B cell (primary cell): ENCODE data around the gene CTIF. TPM values are rescaled to one million over a fixed set of nuclear protein-coding genes. Genes with fewer than 3 reads are reported as not detected.

ENCODE experiments used
- ATAC-seq: fragments of 200-7000 bp; cut with Tn5 transposase; one replicate; pipeline ENCODE4 v1.10.0; 2021; ENCODE audit warnings: low read depth, mild to moderate bottlenecking, moderate number of reproducible peaks, moderate library complexity
- CTCF ChIA-PET: fragments of 350-600 bp; sonication (Branson Sonifier 250); formaldehyde crosslinking; loops from one replicate; lab custom pipeline; 2021; ENCODE audit warnings: antibody characterized with exemption, inconsistent platforms; lab: Charles Lee
- POLR2A ChIA-PET: fragments of 350-600 bp; sonication (Branson Sonifier 250); formaldehyde crosslinking; loops from one replicate; lab custom pipeline; 2021; ENCODE audit warnings: antibody characterized with exemption; lab: Charles Lee
- DNase-seq: peaks from one replicate; pipeline ENCODE4 v3.0.0; 2013
- H2AFZ ChIP-seq: 2 replicates; pipeline ENCODE4 v1.6.1; 2012; ENCODE audit warnings: mild to moderate bottlenecking, low read depth, low read length; ENCODE audit not compliant: insufficient read depth, poor library complexity, severe bottlenecking
- H3K27ac ChIP-seq, 2 donors: 1 replicate in 1 of 2; 2 replicates in 1 of 2; pipeline ENCODE4 v1.5.1; 2012 to 2013; ENCODE audit warnings: low read length in 2 of 2, mild to moderate bottlenecking in 2 of 2, moderate library complexity in 1 of 2
- H3K27me3 ChIP-seq, 4 experiments: fragments of 200-600 bp in 1 of 4; sonication (generic) in 1 of 4; replicated peaks in 1 of 4; 1 replicate in 2 of 4; 2 replicates in 2 of 4; pipeline versions ENCODE4 v1.6.1 to v1.7.0; 2013 to 2016; ENCODE audit warnings: low read length in 3 of 4, mild to moderate bottlenecking in 2 of 4, mixed read lengths in 1 of 4, moderate library complexity in 1 of 4; ENCODE audit not compliant: insufficient read depth in 4 of 4, control insufficient read depth in 3 of 4; ENCODE audit errors: control extremely low read depth in 1 of 4
- H3K36me3 ChIP-seq, 2 experiments: replicated peaks in 1 of 2; 1 replicate in 1 of 2; 2 replicates in 1 of 2; pipeline versions ENCODE4 v1.6.1 to v1.7.1; 2013; ENCODE audit warnings: low read length in 1 of 2; ENCODE audit not compliant: insufficient read depth in 2 of 2, control insufficient read depth in 1 of 2; ENCODE audit errors: control extremely low read depth in 1 of 2, extremely low read depth in 1 of 2
- H3K4me1 ChIP-seq, 2 donors: fragments of 200-600 bp in 1 of 2; sonication (generic) in 1 of 2; 1 replicate in 1 of 2; 2 replicates in 1 of 2; pipeline versions ENCODE4 v1.5.1 to v1.6.1; 2013 to 2017; ENCODE audit warnings: low read length in 2 of 2; ENCODE audit not compliant: control insufficient read depth in 2 of 2, insufficient read depth in 2 of 2
- H3K4me2 ChIP-seq: replicated peaks from 2 replicates; pipeline ENCODE3; 2012; ENCODE audit warnings: mild to moderate bottlenecking, low read depth, low read length; ENCODE audit not compliant: poor library complexity, severe bottlenecking
- H3K4me3 ChIP-seq, 5 experiments: fragments of 200-600 bp in 1 of 5; sonication (generic) in 1 of 5; 1 replicate in 3 of 5; 2 replicates in 2 of 5; pipeline versions ENCODE4 v1.5.1 to v1.7.0; 2011 to 2016; ENCODE audit warnings: low read length in 4 of 5, mild to moderate bottlenecking in 4 of 5, low read depth in 2 of 5, control low read depth in 1 of 5, moderate library complexity in 1 of 5; ENCODE audit not compliant: insufficient read depth in 1 of 5; ENCODE audit errors: control extremely low read depth in 1 of 5, extremely low read depth in 1 of 5
- H3K79me2 ChIP-seq: fragments of 200-600 bp; sonication (generic); one replicate; pipeline ENCODE4 v1.6.0; 2016; ENCODE audit warnings: low read length; ENCODE audit not compliant: control insufficient read depth, insufficient read depth
- H3K9ac ChIP-seq: fragments of 200-600 bp; sonication (generic); 2 replicates; pipeline ENCODE4 v1.6.1; 2017; ENCODE audit warnings: mild to moderate bottlenecking, low read length, moderate library complexity
- H3K9me3 ChIP-seq, 3 donors: one replicate each; pipeline versions ENCODE4 v1.6.1 to v1.7.1; 2013; ENCODE audit warnings: low read length in 2 of 3; ENCODE audit not compliant: control insufficient read depth in 2 of 3, insufficient read depth in 1 of 3; ENCODE audit errors: control extremely low read depth in 1 of 3
- H4K20me1 ChIP-seq: 2 replicates; pipeline ENCODE4 v1.6.0; 2012; ENCODE audit warnings: mild to moderate bottlenecking, low read length; ENCODE audit not compliant: insufficient read depth, control insufficient read depth, poor library complexity, severe bottlenecking
- H3K27ac Mint-ChIP-seq: one replicate; pipeline ENCODE4 v1.8.0; 2021; ENCODE audit warnings: mixed read lengths
- H3K27me3 Mint-ChIP-seq: one replicate; pipeline ENCODE4 v1.8.0; 2021; ENCODE audit warnings: mixed read lengths
- H3K4me1 Mint-ChIP-seq: one replicate; pipeline ENCODE4 v1.8.0; 2021; ENCODE audit warnings: mixed read lengths
- H3K4me3 Mint-ChIP-seq: one replicate; pipeline ENCODE4 v1.8.0; 2021; ENCODE audit warnings: mixed read lengths
- H3K9me3 Mint-ChIP-seq: one replicate; pipeline ENCODE4 v1.8.0; 2022; ENCODE audit warnings: mixed read lengths; ENCODE audit not compliant: insufficient read depth
- EZH2 ChIP-seq: IDR thresholded peaks from 2 replicates; pipeline ENCODE4 v1.6.1; 2012; ENCODE audit warnings: borderline replicate concordance, low read depth, mild to moderate bottlenecking, moderate library complexity, low read length; ENCODE audit not compliant: insufficient read depth, poor library complexity, severe bottlenecking
- WGBS: methylation state at CpG from one replicate; pipeline ENCODE4 v1.1.5; 2013; ENCODE audit warnings: missing lambda C conversion rate; ENCODE audit not compliant: insufficient coverage; 5-methylcytosine and 5-hydroxymethylcytosine counted together
- intact Hi-C: fragments of 100-400 bp; cut with micrococcal nuclease; formaldehyde crosslinking; loops from one replicate; pipeline ENCODE4 v1.10.0; 2022
- polyA plus RNA-seq: library from polyadenylated mRNA; depleted of rRNA; stranded (reverse); fragments of >200 nt; gene quantifications from 2 replicates; pipeline ENCODE4 v1.2.3, GENCODE V29; 2012
- total RNA-seq, 2 donors: library from RNA; stranded (reverse); fragments of 120-200 nt in 1 of 2; gene quantifications; 1 replicate in 1 of 2; 2 replicates in 1 of 2; pipeline versions ENCODE4 v1.2.3 to v1.2.4, GENCODE V29; 2013 to 2022
- TF ChIP-seq, protein P1 (sequence below): fragments of 200-600 bp; IDR thresholded peaks from one replicate; pipeline ENCODE4 v1.8.0; 2022; ENCODE audit warnings: antibody characterized with exemption, mild to moderate bottlenecking

The CTIF gene
- total and polyA plus RNA-seq, 2 donors (not counting 1 experiment from before 2014, with no cell fraction given): 3.6 to 16.2 TPM

DNA sequence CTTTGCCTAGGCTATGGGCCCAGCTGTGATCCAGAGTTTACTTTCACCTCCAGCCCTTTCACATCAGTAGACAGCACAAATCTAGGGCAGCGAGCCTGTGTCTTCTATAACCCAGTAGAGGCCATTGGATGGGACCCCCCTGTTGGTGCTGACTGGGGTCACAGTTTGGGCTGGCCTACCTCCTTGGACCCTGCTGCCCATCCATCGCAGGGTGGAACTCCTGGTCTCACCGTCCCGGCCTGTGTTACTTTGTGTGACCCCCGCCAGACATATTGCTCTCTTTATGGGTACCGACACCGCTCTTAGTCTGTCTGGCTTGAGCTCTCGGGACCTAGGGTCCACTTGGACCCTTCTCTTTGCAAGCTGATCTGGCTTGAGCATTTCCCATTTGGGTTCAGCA lies 157.4 kb downstream of the CTIF start:
- no peak for TF ChIP-seq EZH2
- TF ChIP-seq, protein P1, sequence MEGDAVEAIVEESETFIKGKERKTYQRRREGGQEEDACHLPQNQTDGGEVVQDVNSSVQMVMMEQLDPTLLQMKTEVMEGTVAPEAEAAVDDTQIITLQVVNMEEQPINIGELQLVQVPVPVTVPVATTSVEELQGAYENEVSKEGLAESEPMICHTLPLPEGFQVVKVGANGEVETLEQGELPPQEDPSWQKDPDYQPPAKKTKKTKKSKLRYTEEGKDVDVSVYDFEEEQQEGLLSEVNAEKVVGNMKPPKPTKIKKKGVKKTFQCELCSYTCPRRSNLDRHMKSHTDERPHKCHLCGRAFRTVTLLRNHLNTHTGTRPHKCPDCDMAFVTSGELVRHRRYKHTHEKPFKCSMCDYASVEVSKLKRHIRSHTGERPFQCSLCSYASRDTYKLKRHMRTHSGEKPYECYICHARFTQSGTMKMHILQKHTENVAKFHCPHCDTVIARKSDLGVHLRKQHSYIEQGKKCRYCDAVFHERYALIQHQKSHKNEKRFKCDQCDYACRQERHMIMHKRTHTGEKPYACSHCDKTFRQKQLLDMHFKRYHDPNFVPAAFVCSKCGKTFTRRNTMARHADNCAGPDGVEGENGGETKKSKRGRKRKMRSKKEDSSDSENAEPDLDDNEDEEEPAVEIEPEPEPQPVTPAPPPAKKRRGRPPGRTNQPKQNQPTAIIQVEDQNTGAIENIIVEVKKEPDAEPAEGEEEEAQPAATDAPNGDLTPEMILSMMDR: no peak
- no peaks in the 10 kb centered on the region for H3K27me3 ChIP-seq
- no peak overlapping the region for H3K27ac ChIP-seq
- H3K9ac ChIP-seq: no peak overlapping the region
- peaks cover 13% of the 10 kb centered on the region for H3K4me1 Mint-ChIP-seq
- H3K4me2 ChIP-seq: no peak overlapping the region
- H3K79me2 ChIP-seq: no peaks in the 10 kb centered on the region
- H3K27me3 Mint-ChIP-seq: no peaks in the 10 kb centered on the region
- H2AFZ ChIP-seq: no peak overlapping the region
- intact Hi-C loops: no loop called here
- no peak overlapping the region for H3K4me3 Mint-ChIP-seq
- H3K4me1 ChIP-seq: peaks cover 3 to 6% of the 10 kb centered on the region in 2 donors
- no peak overlapping the region for H3K27ac Mint-ChIP-seq
- no peak overlapping the region for H3K4me3 ChIP-seq
- 97% methylated on average over 8 of the region's 8 CpGs for WGBS
- ATAC-seq (no peak), DNase-seq (no peak)
- no peaks in the 10 kb centered on the region for H3K9me3 Mint-ChIP-seq
- no peaks in the 10 kb centered on the region for H4K20me1 ChIP-seq
- ChIA-PET CTCF (interaction anchor here (1.3 kb wide), 1 partner anchor 11 kb away, joined by 3 read pairs; no protein-coding TSS in a partner anchor), POLR2A (no interaction called here)
- no peaks in the 10 kb centered on the region for H3K9me3 ChIP-seq
- H3K36me3 ChIP-seq: no peaks in the 10 kb centered on the region

DNA sequence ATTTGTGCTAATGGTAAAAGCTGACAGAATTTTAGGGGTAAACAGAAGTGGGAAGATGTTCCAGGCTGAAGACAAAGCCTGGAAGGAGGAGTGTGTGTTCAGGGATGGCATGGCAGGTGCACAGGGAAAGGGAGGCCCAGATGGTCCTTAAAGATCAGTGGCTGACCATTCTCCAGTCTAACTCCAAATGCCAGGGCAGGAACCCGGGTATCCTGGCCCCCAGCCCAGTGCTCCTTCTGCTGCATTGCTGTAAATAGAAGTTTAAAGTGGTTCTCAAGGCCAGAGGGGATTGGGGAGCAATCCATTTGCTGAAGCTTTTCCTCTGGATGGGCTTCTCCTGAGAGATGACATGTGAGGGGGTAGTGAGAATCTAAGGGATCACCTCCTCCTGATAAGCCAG lies 158.6 kb downstream of the CTIF start:
- ATAC-seq (no peak), DNase-seq (no peak)
- Mint-ChIP-seq H3K4me1 (peaks cover 13% of the 10 kb centered on the region), H3K9me3 (no peaks in the 10 kb centered on the region), H3K27ac (no peak overlapping the region), H3K27me3 (no peaks in the 10 kb centered on the region), H3K4me3 (no peak overlapping the region)
- POLR2A ChIA-PET: no interaction called here
- H4K20me1 ChIP-seq: no peaks in the 10 kb centered on the region
- H3K79me2 ChIP-seq: no peaks in the 10 kb centered on the region
- CTCF ChIA-PET: no interaction called here
- no peak overlapping the region for H3K4me3 ChIP-seq
- no peak overlapping the region for H3K27ac ChIP-seq
- H2AFZ ChIP-seq: no peak overlapping the region
- TF ChIP-seq, protein P1: no peak
- TF ChIP-seq EZH2: no peak
- 80% methylated on average over 1 of the region's 1 CpG for WGBS
- intact Hi-C loops: no loop called here
- H3K4me1 ChIP-seq: peaks cover 3 to 6% of the 10 kb centered on the region in 2 donors
- no peak overlapping the region for H3K4me2 ChIP-seq
- H3K27me3 ChIP-seq: no peaks in the 10 kb centered on the region
- H3K36me3 ChIP-seq: no peaks in the 10 kb centered on the region
- H3K9me3 ChIP-seq: no peaks in the 10 kb centered on the region
- H3K9ac ChIP-seq: no peak overlapping the region
